Endodermal cell (in vitro differentiated cells): ENCODE data around the gene STIM1. TPM values are rescaled to one million over a fixed set of nuclear protein-coding genes. Genes with fewer than 3 reads are reported as not detected.

ENCODE experiments used
- DNase-seq: peaks from one replicate; pipeline ENCODE4 v3.0.0-alpha.2; 2017
- H3K27ac ChIP-seq: 2 replicates; pipeline ENCODE4 v1.5.1; 2013; ENCODE audit warnings: mild to moderate bottlenecking, low read depth, low read length, moderate library complexity
- H3K27me3 ChIP-seq: 2 replicates; pipeline ENCODE4 v1.6.1; 2013; ENCODE audit warnings: mild to moderate bottlenecking, low read length, moderate library complexity; ENCODE audit not compliant: insufficient read depth, control insufficient read depth, poor library complexity, severe bottlenecking
- H3K36me3 ChIP-seq: 2 replicates; pipeline ENCODE4 v1.7.0; 2013; ENCODE audit warnings: mild to moderate bottlenecking, low read length, moderate library complexity; ENCODE audit not compliant: control insufficient read depth, insufficient read depth
- H3K4me1 ChIP-seq: one replicate; pipeline ENCODE4 v1.7.0; 2013; ENCODE audit warnings: low read length; ENCODE audit not compliant: control insufficient read depth, insufficient read depth
- H3K4me3 ChIP-seq: 2 replicates; pipeline ENCODE4 v1.5.1; 2013; ENCODE audit warnings: mild to moderate bottlenecking, low read length, moderate library complexity
- H3K9ac ChIP-seq: 2 replicates; pipeline ENCODE4 v1.6.1; 2013; ENCODE audit warnings: mild to moderate bottlenecking, low read length, moderate library complexity; ENCODE audit not compliant: poor library complexity, severe bottlenecking; ENCODE audit errors: extremely low read depth
- H3K9me3 ChIP-seq: 2 replicates; pipeline ENCODE4 v1.6.1; 2013; ENCODE audit warnings: mild to moderate bottlenecking, low read length, moderate library complexity; ENCODE audit not compliant: control insufficient read depth
- H3K27ac Mint-ChIP-seq: 2 replicates; pipeline ENCODE4 v1.8.0; 2020; ENCODE audit warnings: mixed read lengths
- H3K27me3 Mint-ChIP-seq: 2 replicates; pipeline ENCODE4 v1.8.0; 2021; ENCODE audit warnings: mild to moderate bottlenecking, mixed read lengths; ENCODE audit not compliant: insufficient read depth
- H3K36me3 Mint-ChIP-seq: 2 replicates; pipeline ENCODE4 v1.8.0; 2020; ENCODE audit warnings: low read depth, mixed read lengths
- H3K4me1 Mint-ChIP-seq: 2 replicates; pipeline ENCODE4 v1.8.0; 2020; ENCODE audit warnings: mixed read lengths
- H3K4me3 Mint-ChIP-seq: 2 replicates; pipeline ENCODE4 v1.8.0; 2020; ENCODE audit warnings: mild to moderate bottlenecking, moderate library complexity, mixed read lengths
- H3K9me3 Mint-ChIP-seq: 2 replicates; pipeline ENCODE4 v1.8.0; 2020; ENCODE audit warnings: mild to moderate bottlenecking, mixed read lengths
- WGBS, 2 experiments: methylation state at CpG; one replicate each; pipeline versions ENCODE4 v1.1.5 to v1.1.7; 2013; ENCODE audit warnings: missing lambda C conversion rate in 2 of 2, mixed read lengths in 1 of 2; ENCODE audit not compliant: insufficient coverage in 1 of 2, insufficient read length in 1 of 2; 5-methylcytosine and 5-hydroxymethylcytosine counted together
- total RNA-seq, 2 donors: library from RNA; stranded (reverse); fragmentation: NEBNext Ultra II Directional in 1 of 2; extraction: Animal tissue kit (Norgen Biotek cat#: 25700) in 1 of 2; gene quantifications; 2 replicates in 1 of 2; 3 replicates in 1 of 2; pipeline ENCODE4 v1.2.1, GENCODE V29; 2021
- TF ChIP-seq, protein P1 (sequence below): fragments of 200-600 bp; sonication (generic); conservative IDR thresholded peaks from 2 replicates; pipeline ENCODE4 v1.5.0; 2021; ENCODE audit warnings: antibody characterized with exemption, mild to moderate bottlenecking

Gene STIM1
- total RNA-seq, 2 donors from 2014 or later, result 20.9 to 27.9 TPM

- TF ChIP-seq, protein P1, sequence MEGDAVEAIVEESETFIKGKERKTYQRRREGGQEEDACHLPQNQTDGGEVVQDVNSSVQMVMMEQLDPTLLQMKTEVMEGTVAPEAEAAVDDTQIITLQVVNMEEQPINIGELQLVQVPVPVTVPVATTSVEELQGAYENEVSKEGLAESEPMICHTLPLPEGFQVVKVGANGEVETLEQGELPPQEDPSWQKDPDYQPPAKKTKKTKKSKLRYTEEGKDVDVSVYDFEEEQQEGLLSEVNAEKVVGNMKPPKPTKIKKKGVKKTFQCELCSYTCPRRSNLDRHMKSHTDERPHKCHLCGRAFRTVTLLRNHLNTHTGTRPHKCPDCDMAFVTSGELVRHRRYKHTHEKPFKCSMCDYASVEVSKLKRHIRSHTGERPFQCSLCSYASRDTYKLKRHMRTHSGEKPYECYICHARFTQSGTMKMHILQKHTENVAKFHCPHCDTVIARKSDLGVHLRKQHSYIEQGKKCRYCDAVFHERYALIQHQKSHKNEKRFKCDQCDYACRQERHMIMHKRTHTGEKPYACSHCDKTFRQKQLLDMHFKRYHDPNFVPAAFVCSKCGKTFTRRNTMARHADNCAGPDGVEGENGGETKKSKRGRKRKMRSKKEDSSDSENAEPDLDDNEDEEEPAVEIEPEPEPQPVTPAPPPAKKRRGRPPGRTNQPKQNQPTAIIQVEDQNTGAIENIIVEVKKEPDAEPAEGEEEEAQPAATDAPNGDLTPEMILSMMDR, result no peak
- no peaks in the 10 kb centered on the region for H3K4me1 ChIP-seq
- no peak overlapping the region for H3K4me3 Mint-ChIP-seq
- DNase-seq, result no peak
- H3K4me3 ChIP-seq, result no peak overlapping the region
- H3K9me3 ChIP-seq, result no peaks in the 10 kb centered on the region
- no peaks in the 10 kb centered on the region for H3K27me3 Mint-ChIP-seq
- no peaks in the 10 kb centered on the region for H3K27me3 ChIP-seq
- H3K4me1 Mint-ChIP-seq, result peaks cover 6% of the 10 kb centered on the region
- no peak overlapping the region for H3K27ac Mint-ChIP-seq
- H3K9ac ChIP-seq, result no peak overlapping the region
- WGBS, 2 experiments, result 94 to 98% methylated on average over 8 to 9 of the region's 9 CpGs
- H3K36me3 Mint-ChIP-seq, result no peaks in the 10 kb centered on the region
- no peaks in the 10 kb centered on the region for H3K9me3 Mint-ChIP-seq
- no peaks in the 10 kb centered on the region for H3K36me3 ChIP-seq
- no peak overlapping the region for H3K27ac ChIP-seq
These were observed 125.7 kb downstream of the STIM1 start for GRCh38 chr11:3981084-3981633.

DNA sequence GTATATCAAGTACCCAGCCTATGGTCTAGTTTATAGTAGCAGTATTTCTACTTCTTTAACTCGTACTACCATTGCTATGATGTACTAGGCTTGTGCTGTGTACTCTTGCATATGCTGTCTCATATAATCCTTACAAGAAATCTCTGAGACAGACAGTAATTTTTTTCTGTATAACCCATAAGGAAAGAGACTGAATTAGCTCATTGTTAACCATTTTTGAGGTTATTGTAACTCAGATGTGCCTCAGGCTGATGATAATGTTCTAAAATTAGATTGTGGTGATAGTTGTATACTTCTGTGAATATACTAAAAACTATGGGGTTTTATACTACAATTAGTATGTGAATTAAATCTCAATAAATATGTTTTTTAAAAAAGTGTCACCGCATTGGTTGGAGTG is 127.0 kb downstream of the STIM1 start:
- no peaks in the 10 kb centered on the region for H3K27me3 ChIP-seq
- TF ChIP-seq, protein P1, result no peak
- H3K36me3 ChIP-seq, result no peaks in the 10 kb centered on the region
- H3K9me3 ChIP-seq, result no peaks in the 10 kb centered on the region
- no peak overlapping the region for H3K9ac ChIP-seq
- Mint-ChIP-seq H3K4me1 (peaks cover 5% of the 10 kb centered on the region), H3K36me3 (no peaks in the 10 kb centered on the region), H3K27ac (no peak overlapping the region), H3K9me3 (no peaks in the 10 kb centered on the region), H3K27me3 (no peaks in the 10 kb centered on the region), H3K4me3 (no peak overlapping the region)
- no peak for DNase-seq
- 92% methylated on average over 2 of the region's 2 CpGs; no CpG with 5 or more reads in 1 of the 2 experiments for WGBS, 2 experiments
- H3K27ac ChIP-seq, result no peak overlapping the region
- H3K4me3 ChIP-seq, result no peak overlapping the region
- no peaks in the 10 kb centered on the region for H3K4me1 ChIP-seq

DNA sequence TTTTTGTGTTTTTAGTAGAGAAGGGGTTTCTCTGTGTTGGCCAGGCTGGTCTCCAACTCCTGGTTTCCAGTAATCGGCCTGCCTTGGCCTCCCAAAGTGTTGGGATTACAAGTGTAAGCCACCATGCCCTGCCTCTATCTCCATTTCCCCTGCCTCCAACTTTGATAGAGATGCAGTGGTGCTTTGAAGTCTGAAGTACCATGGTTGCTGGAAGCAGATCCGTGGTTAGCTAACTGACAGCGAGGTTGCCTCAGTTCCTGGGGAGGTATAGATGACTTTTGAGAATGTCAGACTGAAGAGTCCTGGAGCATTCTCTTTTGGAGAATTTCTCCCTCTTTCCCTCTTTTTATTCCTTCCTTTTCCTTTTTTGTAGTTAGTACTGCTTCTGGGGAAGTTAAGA is 127.6 kb downstream of the STIM1 start:
- Histone ChIP-seq H3K4me1 (no peaks in the 10 kb centered on the region), H3K27me3 (no peaks in the 10 kb centered on the region), H3K36me3 (no peaks in the 10 kb centered on the region), H3K27ac (no peak overlapping the region), H3K4me3 (no peak overlapping the region), H3K9ac (no peak overlapping the region), H3K9me3 (no peaks in the 10 kb centered on the region)
- Mint-ChIP-seq H3K4me3 (no peak overlapping the region), H3K27me3 (peaks cover 3% of the 10 kb centered on the region), H3K9me3 (no peaks in the 10 kb centered on the region), H3K36me3 (no peaks in the 10 kb centered on the region), H3K27ac (no peak overlapping the region), H3K4me1 (no peaks in the 10 kb centered on the region)
- WGBS, 2 experiments, result 97 to 100% methylated on average over 1 to 3 of the region's 3 CpGs
- TF ChIP-seq, protein P1, result no peak
- no peak for DNase-seq
